ENCODE results near the gene MYL3.

DNA sequence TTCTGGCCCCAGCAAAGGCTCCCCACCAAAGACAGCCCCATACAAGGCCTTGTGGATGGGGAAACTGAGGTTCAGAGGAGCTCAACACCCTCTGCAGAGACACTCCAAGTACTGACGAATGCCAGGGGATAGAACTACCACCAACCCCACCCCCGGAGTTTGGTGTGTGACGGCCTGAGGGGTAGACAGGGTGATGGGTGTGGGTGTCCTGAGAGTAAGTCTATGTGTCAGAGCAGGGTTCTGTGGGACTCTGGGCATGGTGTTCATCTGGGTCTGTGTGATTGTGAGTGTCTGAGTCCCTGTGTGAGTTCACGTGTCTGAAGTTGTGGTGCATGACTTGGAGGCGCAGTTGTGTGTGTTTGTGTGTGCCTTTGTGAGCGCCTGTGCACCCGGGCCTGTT, 21.7 kb upstream of the MYL3 start:
- no peak for TF ChIP-seq POLR2A (IDR thresholded peaks at IDR 0.05)
- TF ChIP-seq, protein P1, sequence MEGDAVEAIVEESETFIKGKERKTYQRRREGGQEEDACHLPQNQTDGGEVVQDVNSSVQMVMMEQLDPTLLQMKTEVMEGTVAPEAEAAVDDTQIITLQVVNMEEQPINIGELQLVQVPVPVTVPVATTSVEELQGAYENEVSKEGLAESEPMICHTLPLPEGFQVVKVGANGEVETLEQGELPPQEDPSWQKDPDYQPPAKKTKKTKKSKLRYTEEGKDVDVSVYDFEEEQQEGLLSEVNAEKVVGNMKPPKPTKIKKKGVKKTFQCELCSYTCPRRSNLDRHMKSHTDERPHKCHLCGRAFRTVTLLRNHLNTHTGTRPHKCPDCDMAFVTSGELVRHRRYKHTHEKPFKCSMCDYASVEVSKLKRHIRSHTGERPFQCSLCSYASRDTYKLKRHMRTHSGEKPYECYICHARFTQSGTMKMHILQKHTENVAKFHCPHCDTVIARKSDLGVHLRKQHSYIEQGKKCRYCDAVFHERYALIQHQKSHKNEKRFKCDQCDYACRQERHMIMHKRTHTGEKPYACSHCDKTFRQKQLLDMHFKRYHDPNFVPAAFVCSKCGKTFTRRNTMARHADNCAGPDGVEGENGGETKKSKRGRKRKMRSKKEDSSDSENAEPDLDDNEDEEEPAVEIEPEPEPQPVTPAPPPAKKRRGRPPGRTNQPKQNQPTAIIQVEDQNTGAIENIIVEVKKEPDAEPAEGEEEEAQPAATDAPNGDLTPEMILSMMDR (IDR thresholded peaks at IDR 0.05): no peak
- no peak for TF ChIP-seq EP300 (IDR thresholded peaks at IDR 0.05)
